A673 (cell line): ENCODE results near the gene SLC2A13.

Experiments
- EZH2 ChIP-seq: fragments of 200-600 bp; sonication (generic); IDR thresholded peaks from 2 replicates; pipeline ENCODE4 v1.6.1; 2017; ENCODE audit warnings: borderline replicate concordance, low read depth, mild to moderate bottlenecking, mixed read lengths, antibody characterized with exemption, low read length; ENCODE audit not compliant: poor library complexity, severe bottlenecking
- TF ChIP-seq, protein P1 (sequence below): fragments of 300-800, 200-600 bp; sonication (generic); conservative IDR thresholded peaks from 2 replicates; pipeline ENCODE4 v1.5.1; 2017; ENCODE audit warnings: low read depth, mild to moderate bottlenecking, antibody characterized with exemption, low read length, moderate library complexity, mixed read lengths

GRCh38 chr12:39971348-39971747 lies 134.5 kb downstream of the SLC2A13 start:
- TF ChIP-seq, protein P1, sequence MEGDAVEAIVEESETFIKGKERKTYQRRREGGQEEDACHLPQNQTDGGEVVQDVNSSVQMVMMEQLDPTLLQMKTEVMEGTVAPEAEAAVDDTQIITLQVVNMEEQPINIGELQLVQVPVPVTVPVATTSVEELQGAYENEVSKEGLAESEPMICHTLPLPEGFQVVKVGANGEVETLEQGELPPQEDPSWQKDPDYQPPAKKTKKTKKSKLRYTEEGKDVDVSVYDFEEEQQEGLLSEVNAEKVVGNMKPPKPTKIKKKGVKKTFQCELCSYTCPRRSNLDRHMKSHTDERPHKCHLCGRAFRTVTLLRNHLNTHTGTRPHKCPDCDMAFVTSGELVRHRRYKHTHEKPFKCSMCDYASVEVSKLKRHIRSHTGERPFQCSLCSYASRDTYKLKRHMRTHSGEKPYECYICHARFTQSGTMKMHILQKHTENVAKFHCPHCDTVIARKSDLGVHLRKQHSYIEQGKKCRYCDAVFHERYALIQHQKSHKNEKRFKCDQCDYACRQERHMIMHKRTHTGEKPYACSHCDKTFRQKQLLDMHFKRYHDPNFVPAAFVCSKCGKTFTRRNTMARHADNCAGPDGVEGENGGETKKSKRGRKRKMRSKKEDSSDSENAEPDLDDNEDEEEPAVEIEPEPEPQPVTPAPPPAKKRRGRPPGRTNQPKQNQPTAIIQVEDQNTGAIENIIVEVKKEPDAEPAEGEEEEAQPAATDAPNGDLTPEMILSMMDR: no peak
- TF ChIP-seq EZH2: no peak
